Endothelial cell of umbilical vein (primary cell): ENCODE measurements around the gene KIF24.

Source experiments
- JUN ChIP-seq: IDR thresholded peaks from 2 replicates; pipeline ENCODE4 v1.6.1; 2011; ENCODE audit warnings: borderline replicate concordance, low read depth; ENCODE audit not compliant: insufficient read length, insufficient read depth
- TF ChIP-seq, protein P1 (sequence below): IDR thresholded peaks from 2 replicates; pipeline ENCODE4 v1.6.1; 2011; ENCODE audit not compliant: insufficient read depth, insufficient read length

DNA sequence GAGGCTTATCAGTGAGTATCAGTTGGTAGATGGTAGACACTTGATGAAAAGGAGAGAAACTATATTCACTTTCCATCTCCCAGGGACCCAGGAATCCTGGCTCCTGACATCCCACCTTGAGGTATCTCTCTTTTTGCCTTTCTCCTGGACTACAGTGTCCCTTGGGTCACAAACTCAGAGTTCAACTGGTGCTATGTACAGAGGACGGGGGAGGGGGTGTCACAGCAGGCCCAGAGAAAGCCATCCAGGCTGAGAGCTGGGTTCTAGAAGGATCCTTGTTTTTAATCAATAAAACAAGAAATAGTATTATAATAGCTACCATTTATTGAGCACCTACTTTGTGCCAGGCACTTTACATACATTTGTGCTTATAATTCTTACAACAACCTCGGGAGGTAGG, 37.3 kb upstream of the KIF24 start:
- no peak for TF ChIP-seq JUN
- TF ChIP-seq, protein P1, sequence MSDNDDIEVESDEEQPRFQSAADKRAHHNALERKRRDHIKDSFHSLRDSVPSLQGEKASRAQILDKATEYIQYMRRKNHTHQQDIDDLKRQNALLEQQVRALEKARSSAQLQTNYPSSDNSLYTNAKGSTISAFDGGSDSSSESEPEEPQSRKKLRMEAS: no peak
